Body of pancreas (tissue), 4 donors: ENCODE measurements around the gene LRRC49. TPM values are rescaled to one million over a fixed set of nuclear protein-coding genes. Genes with fewer than 3 reads are reported as not detected.
"Not testable (repeated sequence)": the region's sequence is repeated elsewhere in the genome, so short reads cannot be mapped to it uniquely, and the experiment has no call there.

Experiments
- ATAC-seq: fragments of 150-250 bp; one replicate; pipeline ENCODE4 v1.9.1; 2016
- DNase-seq, 4 donors: peaks; one replicate each; pipeline ENCODE4 v3.0.0-alpha.2; 2019
- H3K27ac ChIP-seq, 4 donors: fragments of 200-600 bp; sonication (generic); 1 replicate in 3 of 4; 2 replicates in 1 of 4; pipeline versions ENCODE4 v1.5.1 to v1.6.1; 2016 to 2019; ENCODE audit warnings: mild to moderate bottlenecking in 1 of 4, mixed read lengths in 1 of 4, moderate library complexity in 1 of 4
- H3K27me3 ChIP-seq, 2 donors: fragments of 200-600 bp; sonication (generic); one replicate each; pipeline ENCODE4 v1.6.0; 2016; ENCODE audit warnings: mild to moderate bottlenecking in 1 of 2
- H3K36me3 ChIP-seq, 2 donors: fragments of 200-600 bp; sonication (generic); replicated peaks in 1 of 2; 2 replicates each; pipeline ENCODE4 v1.5.1; 2016; ENCODE audit warnings: low read depth in 2 of 2; ENCODE audit not compliant: insufficient read depth in 1 of 2
- H3K4me1 ChIP-seq: fragments of 200-600 bp; sonication (generic); one replicate; pipeline ENCODE4 v1.6.0; 2016
- H3K4me3 ChIP-seq, 2 donors: fragments of 200-600 bp; sonication (generic); 1 replicate in 1 of 2; 2 replicates in 1 of 2; pipeline ENCODE4 v1.5.1; 2016 to 2019
- H3K9me3 ChIP-seq, 3 donors: fragments of 200-600 bp; sonication (generic); 1 replicate in 2 of 3; 2 replicates in 1 of 3; pipeline ENCODE4 v1.5.1; 2016
- POLR2A ChIP-seq, 3 donors: fragments of 450-650 bp; IDR thresholded peaks; one replicate each; pipeline ENCODE4 v1.6.1; 2016; ENCODE audit warnings: antibody characterized with exemption in 3 of 3, mild to moderate bottlenecking in 2 of 3
- WGBS, 2 donors: methylation state at CpG; one replicate each; pipeline ENCODE4 v1.1.5; 2017; 5-methylcytosine and 5-hydroxymethylcytosine counted together
- intact Hi-C: fragments of 100-400 bp; cut with DNase I; formaldehyde crosslinking; loops from one replicate; pipeline ENCODE4 v1.15.1; 2023
- total RNA-seq, 2 donors: library from RNA; depleted of rRNA; stranded (reverse); fragments of >200 nt; gene quantifications; one replicate each; pipeline ENCODE4 v1.1.0, GENCODE V29; 2016
- TF ChIP-seq, protein P1 (sequence below), 7 experiments: fragments of 450-650 bp in 4 of 7; fragments of 200-600 bp in 3 of 7; sonication (generic) in 3 of 7; IDR thresholded peaks; one replicate each; pipeline ENCODE4 v1.5.1; 2016 to 2019; ENCODE audit warnings: antibody characterized with exemption in 7 of 7

The LRRC49 gene
- total RNA-seq, 2 donors from 2014 or later: 3.0 to 7.3 TPM

DNA sequence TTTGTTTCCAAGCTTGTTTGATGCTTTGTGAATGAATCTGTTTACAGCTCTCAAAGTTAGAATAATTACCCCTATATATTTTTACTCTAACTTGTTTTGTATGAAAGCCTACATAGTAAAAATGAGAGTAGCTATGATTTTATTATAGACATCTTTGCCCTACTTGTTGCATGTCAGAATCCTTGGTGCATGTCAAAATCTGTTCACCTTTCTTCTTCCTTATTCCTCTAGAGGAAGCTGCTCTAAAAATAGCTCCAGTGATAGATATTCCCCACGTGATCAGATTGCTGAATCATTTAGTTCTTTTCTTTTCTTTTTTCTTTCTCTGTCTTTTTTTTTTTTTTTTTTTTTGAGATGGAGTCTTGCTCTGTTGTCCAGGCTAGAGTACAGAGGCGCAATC lies 39.8 kb downstream of the LRRC49 start:
- H3K36me3 ChIP-seq: no peaks in the 10 kb centered on the region
- 64 to 68% methylated on average over 2 of the region's 2 CpGs for WGBS, 2 donors
- TF ChIP-seq POLR2A (IDR thresholded peaks at IDR 0.05): no peak
- DNase-seq (no peak), ATAC-seq (no peak)
- intact Hi-C loops: no loop called here
- H3K9me3 ChIP-seq: no peaks in the 10 kb centered on the region
- H3K4me3 ChIP-seq: no peak overlapping the region
- H3K4me1 ChIP-seq: no peaks in the 10 kb centered on the region
- no peak overlapping the region for H3K27ac ChIP-seq
- H3K27me3 ChIP-seq: no peaks in the 10 kb centered on the region

DNA sequence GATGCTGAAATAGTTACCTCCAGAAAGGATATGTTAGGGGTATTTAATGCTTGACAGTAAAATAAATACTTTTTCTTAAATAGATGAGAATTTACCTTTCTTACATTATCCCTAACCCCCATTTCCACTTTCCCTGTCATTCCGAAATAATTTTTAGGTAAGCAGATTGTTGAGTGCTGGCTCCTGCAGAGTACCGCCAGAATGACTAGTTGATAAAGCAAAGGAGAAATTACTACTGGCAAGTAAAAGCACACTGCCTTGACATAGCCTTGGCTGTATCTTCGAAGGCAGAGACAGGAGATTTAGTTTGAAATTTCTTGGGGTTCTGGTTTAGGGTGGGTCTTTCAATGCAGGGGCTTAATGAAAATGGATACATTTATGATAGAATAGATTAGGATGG lies 40.8 kb downstream of the LRRC49 start:
- 51 to 67% methylated on average over 3 of the region's 3 CpGs for WGBS, 2 donors
- no peaks in the 10 kb centered on the region for H3K4me1 ChIP-seq
- no peaks in the 10 kb centered on the region for H3K9me3 ChIP-seq
- no peaks in the 10 kb centered on the region for H3K27me3 ChIP-seq
- ATAC-seq: no peak
- H3K36me3 ChIP-seq: no peaks in the 10 kb centered on the region
- no peak overlapping the region for H3K4me3 ChIP-seq
- no peak for DNase-seq
- intact Hi-C loops: no loop called here
- TF ChIP-seq, protein P1, sequence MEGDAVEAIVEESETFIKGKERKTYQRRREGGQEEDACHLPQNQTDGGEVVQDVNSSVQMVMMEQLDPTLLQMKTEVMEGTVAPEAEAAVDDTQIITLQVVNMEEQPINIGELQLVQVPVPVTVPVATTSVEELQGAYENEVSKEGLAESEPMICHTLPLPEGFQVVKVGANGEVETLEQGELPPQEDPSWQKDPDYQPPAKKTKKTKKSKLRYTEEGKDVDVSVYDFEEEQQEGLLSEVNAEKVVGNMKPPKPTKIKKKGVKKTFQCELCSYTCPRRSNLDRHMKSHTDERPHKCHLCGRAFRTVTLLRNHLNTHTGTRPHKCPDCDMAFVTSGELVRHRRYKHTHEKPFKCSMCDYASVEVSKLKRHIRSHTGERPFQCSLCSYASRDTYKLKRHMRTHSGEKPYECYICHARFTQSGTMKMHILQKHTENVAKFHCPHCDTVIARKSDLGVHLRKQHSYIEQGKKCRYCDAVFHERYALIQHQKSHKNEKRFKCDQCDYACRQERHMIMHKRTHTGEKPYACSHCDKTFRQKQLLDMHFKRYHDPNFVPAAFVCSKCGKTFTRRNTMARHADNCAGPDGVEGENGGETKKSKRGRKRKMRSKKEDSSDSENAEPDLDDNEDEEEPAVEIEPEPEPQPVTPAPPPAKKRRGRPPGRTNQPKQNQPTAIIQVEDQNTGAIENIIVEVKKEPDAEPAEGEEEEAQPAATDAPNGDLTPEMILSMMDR (IDR thresholded peaks at IDR 0.05): no peak
- TF ChIP-seq POLR2A (IDR thresholded peaks at IDR 0.05): no peak
- H3K27ac ChIP-seq: no peak overlapping the region

DNA sequence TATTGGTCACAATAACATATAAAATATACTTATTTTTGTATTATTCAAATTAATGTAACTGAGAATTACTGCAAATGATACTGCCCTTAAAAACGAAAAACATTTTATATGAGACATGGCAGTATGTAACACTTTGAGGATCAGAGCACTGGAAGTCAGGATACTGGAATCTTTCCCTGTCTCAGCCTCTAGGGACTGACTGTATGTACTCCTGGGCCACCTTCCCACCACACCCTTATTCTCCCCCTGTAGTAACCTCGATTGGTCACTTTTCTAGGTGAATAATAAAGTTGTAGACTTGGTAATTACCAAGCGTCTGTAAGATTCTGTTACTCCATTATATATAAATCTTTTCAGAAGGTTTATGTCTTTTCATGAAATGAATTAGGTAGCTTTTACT lies 43.0 kb downstream of the LRRC49 start:
- DNase-seq (no peak), ATAC-seq (no peak)
- Histone ChIP-seq H3K4me3 (no peak overlapping the region), H3K36me3 (no peaks in the 10 kb centered on the region), H3K9me3 (no peaks in the 10 kb centered on the region), H3K4me1 (no peaks in the 10 kb centered on the region), H3K27me3 (no peaks in the 10 kb centered on the region), H3K27ac (no peak overlapping the region)
- TF ChIP-seq POLR2A (IDR thresholded peaks at IDR 0.05): no peak
- TF ChIP-seq, protein P1 (IDR thresholded peaks at IDR 0.05): no peak
- intact Hi-C loops: no loop called here
- 71 to 72% methylated on average over 3 of the region's 3 CpGs for WGBS, 2 donors

DNA sequence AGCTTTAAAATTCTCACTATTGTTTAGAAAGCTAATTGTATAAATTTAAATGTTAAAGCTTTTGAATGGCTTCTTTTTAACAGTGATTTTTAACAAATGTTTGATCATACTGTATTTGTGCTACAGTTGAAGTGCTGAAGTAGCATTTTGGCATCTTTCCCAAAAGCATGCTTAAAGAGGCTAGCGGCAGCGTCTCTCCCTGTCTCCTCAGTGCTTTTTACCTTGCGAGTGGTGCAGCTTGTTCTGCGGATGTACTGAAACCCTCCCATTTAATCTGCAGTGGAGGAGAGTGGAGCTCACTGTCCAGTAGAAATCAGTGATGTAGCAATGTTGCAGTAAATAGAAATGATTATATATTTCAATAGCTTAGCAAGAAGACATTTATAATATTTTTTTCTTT lies 43.7 kb downstream of the LRRC49 start:
- WGBS, 2 donors: 52 to 55% methylated on average over 4 of the region's 4 CpGs
- no peaks in the 10 kb centered on the region for H3K4me1 ChIP-seq
- no peak for TF ChIP-seq POLR2A (IDR thresholded peaks at IDR 0.05)
- TF ChIP-seq, protein P1 (IDR thresholded peaks at IDR 0.05): no peak
- no peak overlapping the region for H3K27ac ChIP-seq
- H3K4me3 ChIP-seq: no peak overlapping the region
- no peak for ATAC-seq
- H3K36me3 ChIP-seq: no peaks in the 10 kb centered on the region
- no peaks in the 10 kb centered on the region for H3K27me3 ChIP-seq
- intact Hi-C loops: no loop called here
- DNase-seq: no peak
- no peaks in the 10 kb centered on the region for H3K9me3 ChIP-seq

DNA sequence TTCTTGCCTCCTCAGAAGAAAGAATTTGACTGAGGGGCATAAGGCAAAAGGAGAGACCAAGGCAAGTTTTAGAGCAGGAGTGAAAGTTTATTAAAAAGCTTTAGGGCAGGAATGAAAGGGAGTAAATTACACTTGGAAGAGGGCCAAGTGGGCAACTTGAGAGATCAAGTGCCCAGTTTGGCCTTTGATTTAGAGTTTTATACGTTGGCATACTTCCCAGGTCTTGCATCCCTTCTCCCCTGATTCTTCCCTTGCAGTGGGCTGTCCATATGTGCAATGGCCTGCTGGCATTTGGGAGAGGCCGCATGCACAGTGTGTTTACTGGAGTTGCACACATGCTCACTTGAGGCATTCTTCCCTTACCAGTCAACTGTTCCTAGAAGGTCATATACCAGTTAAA lies 50.7 kb downstream of the LRRC49 start:
- ATAC-seq, H3K27me3 ChIP-seq, H3K4me1 ChIP-seq, H3K27ac ChIP-seq, H3K4me3 ChIP-seq, H3K36me3 ChIP-seq, H3K9me3 ChIP-seq, DNase-seq, intact Hi-C loops: not testable (repeated sequence)
- 74 to 78% methylated on average over 2 of the region's 2 CpGs for WGBS, 2 donors
